H1 (cell line): ENCODE measurements around the gene HDAC9. TPM values are rescaled to one million over a fixed set of nuclear protein-coding genes. Genes with fewer than 3 reads are reported as not detected.

Experiments used
- CEBPB ChIP-seq: IDR thresholded peaks from 2 replicates; pipeline ENCODE4 v1.6.1; 2012; ENCODE audit warnings: low read depth, low read length
- CHD2 ChIP-seq: IDR thresholded peaks from 2 replicates; pipeline ENCODE4 v1.6.1; 2012; ENCODE audit warnings: low read length, improper control_type of control experiment
- polyA plus RNA-seq, 7 experiments: library from polyadenylated mRNA; depleted of rRNA in 3 of 7; stranded (reverse) in 5 of 7; unstranded in 2 of 7; fragments of >200 nt in 5 of 7; fragments of 200-250 nt in 2 of 7; gene quantifications; 1 replicate in 5 of 7; 2 replicates in 1 of 7; 4 replicates in 1 of 7; pipeline versions ENCODE4 v1.2.1 to v1.2.3, GENCODE V29; 2011 to 2013; ENCODE audit warnings: missing spikeins in 2 of 7, mixed read lengths in 2 of 7
- total RNA-seq: library from RNA; stranded (reverse); fragmentation: NEBNext Ultra II Directional; extraction: Animal tissue kit (Norgen Biotek cat#: 25700); gene quantifications from 2 replicates; pipeline ENCODE4 v1.2.1, GENCODE V29; 2021
- TF ChIP-seq, protein P1 (sequence below), 3 experiments: IDR thresholded peaks; 1 replicate in 2 of 3; 2 replicates in 1 of 3; pipeline versions ENCODE4 v1.5.1 to v1.6.1; 2011; ENCODE audit warnings: low read length in 3 of 3, mild to moderate bottlenecking in 3 of 3, inconsistent platforms in 2 of 3, low read depth in 1 of 3, moderate library complexity in 1 of 3; ENCODE audit not compliant: insufficient read depth in 1 of 3; ENCODE audit errors: control extremely low read depth in 1 of 3

Gene HDAC9
- total and polyA plus RNA-seq, 2 of the 8 experiments (the other 6 are each of a cell fraction or from before 2014, with no cell fraction given), result 9.5 to 13.1 TPM

DNA sequence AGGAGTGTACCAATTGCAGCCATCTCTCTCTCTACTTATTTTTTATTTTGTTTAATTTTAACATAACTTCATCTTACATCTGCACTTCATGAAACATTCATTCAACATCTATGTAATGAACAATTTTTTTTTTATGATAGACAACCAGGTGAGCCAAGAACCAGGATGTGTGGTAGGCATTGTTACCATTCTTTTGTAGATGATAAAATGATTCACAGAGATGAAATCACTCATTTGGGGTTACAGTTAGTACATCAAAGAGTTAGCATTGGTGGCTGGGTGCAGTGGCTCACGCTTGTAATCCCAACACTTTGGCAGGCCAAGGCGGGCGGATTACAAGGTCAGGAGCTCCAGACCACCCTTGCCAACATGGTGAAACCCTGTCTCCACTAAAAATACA lies 127.8 kb downstream of the HDAC9 start (continued):
- TF ChIP-seq, protein P1, sequence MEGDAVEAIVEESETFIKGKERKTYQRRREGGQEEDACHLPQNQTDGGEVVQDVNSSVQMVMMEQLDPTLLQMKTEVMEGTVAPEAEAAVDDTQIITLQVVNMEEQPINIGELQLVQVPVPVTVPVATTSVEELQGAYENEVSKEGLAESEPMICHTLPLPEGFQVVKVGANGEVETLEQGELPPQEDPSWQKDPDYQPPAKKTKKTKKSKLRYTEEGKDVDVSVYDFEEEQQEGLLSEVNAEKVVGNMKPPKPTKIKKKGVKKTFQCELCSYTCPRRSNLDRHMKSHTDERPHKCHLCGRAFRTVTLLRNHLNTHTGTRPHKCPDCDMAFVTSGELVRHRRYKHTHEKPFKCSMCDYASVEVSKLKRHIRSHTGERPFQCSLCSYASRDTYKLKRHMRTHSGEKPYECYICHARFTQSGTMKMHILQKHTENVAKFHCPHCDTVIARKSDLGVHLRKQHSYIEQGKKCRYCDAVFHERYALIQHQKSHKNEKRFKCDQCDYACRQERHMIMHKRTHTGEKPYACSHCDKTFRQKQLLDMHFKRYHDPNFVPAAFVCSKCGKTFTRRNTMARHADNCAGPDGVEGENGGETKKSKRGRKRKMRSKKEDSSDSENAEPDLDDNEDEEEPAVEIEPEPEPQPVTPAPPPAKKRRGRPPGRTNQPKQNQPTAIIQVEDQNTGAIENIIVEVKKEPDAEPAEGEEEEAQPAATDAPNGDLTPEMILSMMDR (IDR thresholded peaks at IDR 0.05; ENCODE audit: control extremely low read depth in 1 of 3, insufficient read depth in 1 of 3, low read depth in 1 of 3, low read length in 3 of 3), result no peak
- TF ChIP-seq CEBPB, result no peak
- TF ChIP-seq CHD2, result no peak
